Putamen (tissue), 1 donor: ENCODE data around the gene ZBED4.

ENCODE experiments used
- DNase-seq: peaks from one replicate; pipeline ENCODE4 v3.0.0-alpha.2; 2016; ENCODE audit warnings: low spot score

Gene ZBED4

GRCh38 chr22:49903322-49904039 is 49.8 kb downstream of the ZBED4 start:
- no peak for DNase-seq

DNA sequence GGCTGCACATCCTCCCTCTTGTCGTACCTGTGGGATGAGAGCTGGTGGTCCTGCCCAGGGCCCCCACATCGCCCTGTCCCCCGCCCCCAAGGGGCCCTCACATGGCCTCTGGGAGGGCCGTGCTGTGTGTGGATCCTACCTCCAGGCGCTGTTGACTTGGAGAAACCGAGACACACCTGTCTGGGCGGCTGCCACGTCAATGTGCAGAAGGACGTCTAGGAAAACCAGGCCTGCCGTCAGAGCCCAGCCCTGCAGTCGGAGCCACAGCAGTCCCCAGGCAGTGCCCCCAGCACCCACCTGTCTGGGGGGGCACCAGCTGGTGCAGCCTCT is 50.4 kb downstream of the ZBED4 start:
- no peak for DNase-seq

GRCh38 chr22:49905465-49905864 is 51.8 kb downstream of the ZBED4 start:
- no peak for DNase-seq

DNA sequence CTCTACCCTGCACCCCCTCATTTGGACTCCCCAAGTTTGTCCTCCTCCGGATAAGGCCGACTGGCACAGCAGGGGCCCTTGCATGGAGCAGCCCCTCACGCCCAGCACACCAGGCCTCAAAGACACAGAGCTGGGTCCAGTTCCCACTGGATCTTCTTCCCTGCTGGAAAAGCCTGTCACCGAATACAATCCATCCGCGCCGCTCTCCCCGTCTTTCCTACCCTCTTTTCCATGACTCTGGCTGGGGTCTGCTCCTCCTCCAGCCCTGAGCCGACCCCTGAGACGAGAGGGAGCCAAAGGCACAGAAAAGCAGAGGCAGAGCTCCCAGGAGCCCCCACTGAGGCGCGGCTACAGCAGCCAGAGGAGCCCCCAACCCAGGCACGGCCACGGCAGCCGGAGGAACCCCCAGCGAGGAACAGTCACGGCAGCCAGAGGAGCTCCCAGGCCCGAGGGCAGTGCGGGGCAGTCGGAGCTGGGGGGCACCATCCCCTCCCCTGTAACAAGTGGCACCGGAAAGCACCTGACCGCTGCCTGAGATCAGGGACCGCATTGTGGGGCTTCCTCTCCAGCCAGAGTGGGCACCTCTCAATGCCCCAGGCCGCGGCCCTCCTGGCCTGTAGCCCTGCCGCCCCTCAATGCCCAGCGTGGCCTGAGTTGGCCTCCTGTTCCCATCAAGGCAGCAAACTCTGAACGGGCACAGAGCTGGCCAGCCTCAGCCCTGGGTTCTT is 52.6 kb downstream of the ZBED4 start:
- no peak for DNase-seq

DNA sequence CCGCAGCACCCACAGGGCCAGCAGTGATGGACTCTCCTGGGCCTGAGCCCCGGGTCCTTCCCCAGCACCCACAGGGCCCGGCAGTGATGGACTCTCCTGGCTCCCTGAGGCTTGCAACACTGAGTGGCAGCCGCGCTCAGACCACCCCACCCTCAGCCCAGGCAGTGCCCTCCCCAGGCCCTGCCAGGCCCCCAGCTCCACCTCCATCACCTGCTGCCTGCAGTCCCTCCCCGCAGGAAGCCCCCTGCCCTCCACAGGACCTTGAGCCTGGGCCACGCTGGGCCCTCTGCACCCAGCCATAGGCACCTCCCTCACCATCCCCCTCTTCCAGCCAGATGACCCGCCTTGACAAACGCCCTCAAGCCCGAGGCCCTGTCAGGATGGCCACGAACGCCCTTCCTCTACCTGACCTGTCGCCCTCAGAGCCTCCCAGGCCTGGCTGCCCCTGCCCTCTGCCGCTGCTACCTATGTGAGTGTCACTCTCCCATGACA is 53.2 kb downstream of the ZBED4 start:
- DNase-seq = no peak

GRCh38 chr22:49907807-49908206 is 54.2 kb downstream of the ZBED4 start:
- no peak for DNase-seq

DNA sequence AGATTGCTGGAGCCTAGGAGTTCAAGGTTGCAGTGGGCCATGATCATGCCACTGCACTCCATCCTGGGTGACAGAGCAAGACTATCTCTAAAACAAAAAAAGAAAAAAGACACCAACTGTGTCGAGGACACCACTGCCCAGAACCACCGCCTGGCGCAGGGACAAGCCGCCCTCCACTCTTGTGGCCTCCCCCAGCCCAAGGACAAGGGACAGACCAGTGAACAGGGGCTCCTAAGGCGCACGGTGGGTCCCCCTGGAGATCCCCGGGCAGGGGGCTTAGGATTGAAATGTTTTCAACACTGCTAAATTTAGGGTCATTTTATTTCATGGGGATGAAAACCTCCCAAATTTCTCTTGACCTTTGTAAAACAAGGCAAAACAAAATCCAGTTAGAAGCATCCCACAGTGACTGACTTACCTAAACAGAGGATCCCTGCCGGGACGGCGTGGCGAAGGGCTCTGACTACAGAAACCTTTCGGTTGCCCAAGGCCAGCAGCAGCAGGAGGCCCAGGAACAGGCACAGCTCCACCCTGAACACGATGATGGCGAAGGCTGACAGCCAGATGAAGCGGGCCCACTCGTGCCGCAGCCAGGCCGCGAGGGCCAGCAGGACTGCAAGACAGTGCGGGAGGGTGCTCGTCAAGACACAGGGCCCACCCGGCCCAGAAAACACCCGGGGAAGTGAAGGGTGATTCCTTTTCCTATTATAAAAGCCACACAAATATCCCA is 56.0 kb downstream of the ZBED4 start:
- DNase-seq = no peak

DNA sequence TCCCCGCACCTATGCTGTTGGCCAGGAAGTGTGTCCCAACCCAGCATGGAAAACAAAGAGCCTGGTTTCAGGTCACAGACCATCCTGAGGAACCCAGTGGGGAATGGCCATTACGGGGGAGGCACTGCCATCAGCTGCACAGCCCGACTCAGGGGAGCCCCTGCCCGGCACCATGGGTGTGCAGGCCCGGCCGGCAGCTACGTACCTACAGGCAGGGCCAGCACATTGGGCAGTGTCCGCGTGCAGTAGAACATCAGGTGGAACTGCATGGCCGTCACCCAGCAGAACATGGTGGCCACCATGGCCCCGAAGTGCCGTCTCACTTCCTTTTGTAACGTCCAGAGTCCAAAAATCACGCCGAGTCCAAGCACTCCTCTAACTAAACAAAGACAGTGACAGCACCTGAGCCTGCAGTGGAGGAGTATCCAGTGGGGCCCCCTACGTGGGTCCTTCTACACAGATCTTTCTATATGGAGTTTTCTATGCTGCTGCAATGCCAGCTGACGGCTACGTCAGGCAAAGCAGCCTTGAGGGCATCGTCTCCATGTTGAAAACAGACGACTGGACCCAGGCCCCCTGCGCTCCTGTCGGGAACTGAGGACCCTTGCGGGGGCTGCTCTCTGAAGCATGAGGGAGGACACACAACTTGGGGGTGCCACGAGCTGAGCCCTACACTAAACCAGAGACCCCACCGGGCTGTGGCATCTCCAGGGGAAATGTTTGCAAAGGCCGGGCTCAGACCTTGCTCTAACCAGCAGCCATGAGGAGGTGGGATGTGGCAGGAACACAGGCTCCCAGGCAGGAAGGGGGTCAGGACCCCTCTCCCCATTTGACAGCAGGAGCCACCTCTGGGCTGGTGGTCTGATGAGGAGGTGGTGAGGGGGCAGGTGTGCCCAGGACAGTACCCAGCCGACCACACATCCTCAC is 56.8 kb downstream of the ZBED4 start:
- no peak for DNase-seq

DNA sequence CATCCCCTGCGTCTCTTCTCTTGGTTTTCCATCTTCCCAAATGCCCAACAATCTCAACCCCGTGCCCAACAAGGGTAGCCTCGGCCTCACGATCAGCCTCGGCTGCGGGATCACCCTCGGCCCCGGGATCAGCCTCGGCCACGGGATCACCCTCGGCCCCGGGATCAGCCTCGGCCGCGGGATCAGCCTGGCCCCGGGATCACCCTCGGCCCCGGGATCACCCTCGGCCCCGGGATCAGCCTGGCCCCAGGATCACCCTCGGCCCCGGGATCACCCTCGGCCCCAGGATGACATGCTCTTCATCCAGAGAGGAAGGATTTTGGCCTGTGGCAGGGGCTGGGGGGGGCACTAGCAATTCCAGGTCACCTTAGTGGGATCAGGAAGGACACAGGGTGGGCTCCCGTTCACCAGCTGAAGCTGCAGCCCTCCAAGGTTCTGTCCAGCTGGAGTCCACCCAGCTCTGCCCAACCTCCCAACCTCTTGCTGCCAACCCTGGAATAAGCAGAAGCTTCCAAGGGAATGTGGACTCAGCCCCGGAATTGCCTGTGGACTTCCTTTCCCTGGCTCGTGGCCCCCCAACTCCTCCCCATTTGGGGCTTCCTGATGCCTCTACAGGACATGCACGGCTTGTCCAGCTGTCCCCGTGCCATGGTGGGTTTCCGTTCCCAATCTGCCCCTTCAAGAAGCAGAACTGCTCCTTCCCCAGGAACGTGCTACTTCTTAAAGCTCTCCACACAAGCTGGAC is 58.4 kb downstream of the ZBED4 start:
- DNase-seq = no peak

GRCh38 chr22:49913026-49913425 is 59.4 kb downstream of the ZBED4 start:
- DNase-seq = no peak

- DNase-seq = no peak
Observed at GRCh38 chr22:49913446-49913845, 59.8 kb downstream of the ZBED4 start.

DNA sequence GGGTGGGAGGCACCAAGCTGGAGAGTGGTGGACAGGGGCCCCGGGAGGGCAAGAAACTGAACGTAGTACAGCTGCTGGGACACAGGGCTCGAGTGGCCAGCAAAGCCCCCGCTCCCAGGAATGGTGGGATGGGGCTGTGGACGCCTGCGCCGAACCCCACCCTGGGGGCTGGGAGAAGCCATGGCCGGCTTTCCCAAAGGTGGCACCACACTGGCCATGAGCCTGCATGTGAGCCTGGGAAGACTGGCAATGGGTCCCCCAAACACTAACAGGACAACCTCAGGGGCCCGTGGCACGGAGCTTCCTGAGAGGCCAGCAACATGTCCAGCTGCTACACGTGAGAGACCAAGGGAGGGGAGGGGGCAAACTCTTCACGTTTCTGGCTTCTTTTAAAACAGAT is 60.6 kb downstream of the ZBED4 start:
- no peak for DNase-seq

DNA sequence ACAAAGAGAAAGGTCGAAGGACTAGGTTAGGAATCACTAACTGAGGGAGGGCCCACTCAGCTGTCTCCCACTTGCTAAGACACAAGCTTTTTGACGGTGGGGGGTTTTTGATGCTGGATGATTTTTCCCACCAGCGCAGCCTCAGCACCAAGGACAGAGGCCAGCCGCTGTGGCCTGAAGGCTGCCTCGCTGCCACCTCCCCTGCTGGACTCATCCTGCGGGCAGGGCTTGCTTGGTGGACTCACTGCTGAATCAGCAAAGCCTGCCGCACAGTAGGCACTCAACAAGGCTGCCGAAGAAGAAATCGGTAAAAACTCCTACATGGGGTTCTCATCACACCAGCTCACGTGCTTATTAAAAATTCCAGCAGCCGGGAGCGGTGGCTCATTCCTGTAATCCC is 62.0 kb downstream of the ZBED4 start:
- DNase-seq = no peak

- DNase-seq = no peak
Observed at GRCh38 chr22:49916831-49917230, 63.2 kb downstream of the ZBED4 start.

- peak; percentile 98 for DNase-seq
Observed at GRCh38 chr22:49917974-49918910, 64.6 kb downstream of the ZBED4 start, which contains the start of the genes ALG12 and CRELD2. ALG12 (minus strand) TSS chr22:49918438; CDS start chr22:49913765, 4,673 bp downstream. CRELD2 (plus strand) TSS chr22:49918634; CDS start chr22:49918770, 136 bp downstream.

GRCh38 chr22:49918911-49919881 is 65.6 kb downstream of the ZBED4 start:
- no peak for DNase-seq

- no peak for DNase-seq
Observed at GRCh38 chr22:49920859-49921258, 67.2 kb downstream of the ZBED4 start.

DNA sequence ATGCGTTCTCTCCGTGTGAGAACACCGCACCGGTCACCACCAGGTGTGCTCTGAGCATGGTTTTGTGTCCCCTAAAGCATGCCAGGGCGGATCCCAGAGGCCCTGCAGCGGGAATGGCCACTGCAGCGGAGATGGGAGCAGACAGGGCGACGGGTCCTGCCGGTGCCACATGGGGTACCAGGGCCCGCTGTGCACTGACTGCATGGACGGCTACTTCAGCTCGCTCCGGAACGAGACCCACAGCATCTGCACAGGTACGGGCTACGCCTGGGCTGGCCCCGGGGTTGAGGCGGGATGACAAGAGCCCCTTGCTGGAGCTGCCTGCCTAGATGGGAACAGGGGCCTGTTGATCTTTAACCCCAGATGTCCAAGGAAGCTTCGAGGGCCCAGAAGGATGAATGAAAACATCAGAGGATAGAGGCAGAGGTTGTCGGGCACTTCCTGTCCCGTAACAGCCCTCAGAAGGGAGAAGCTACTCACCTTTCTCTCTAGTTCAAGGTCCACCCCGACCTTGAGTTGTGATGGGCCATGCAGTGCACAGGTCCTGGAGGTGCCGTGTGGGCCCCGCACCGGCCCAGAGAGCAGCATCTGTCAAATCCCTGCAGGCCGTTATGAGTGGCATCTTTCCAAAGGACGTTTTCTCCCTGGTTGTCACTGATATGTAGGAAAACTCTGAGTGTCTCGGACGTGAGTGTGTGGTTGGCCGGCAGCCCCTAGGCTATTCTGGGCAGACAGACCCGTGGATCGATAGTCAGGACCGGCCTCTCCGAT is 68.0 kb downstream of the ZBED4 start:
- DNase-seq = no peak
